ENCODE measurements around the gene RNU1-3.
"Not testable (repeated sequence)": the region's sequence is repeated elsewhere in the genome, so short reads cannot be mapped to it uniquely, and the experiment has no call there.

RNU1-3 gene

GRCh38 chr1:16636551-16637195, 30.1 kb downstream of the RNU1-3 start:
- not testable (repeated sequence) for DNase-seq

DNA sequence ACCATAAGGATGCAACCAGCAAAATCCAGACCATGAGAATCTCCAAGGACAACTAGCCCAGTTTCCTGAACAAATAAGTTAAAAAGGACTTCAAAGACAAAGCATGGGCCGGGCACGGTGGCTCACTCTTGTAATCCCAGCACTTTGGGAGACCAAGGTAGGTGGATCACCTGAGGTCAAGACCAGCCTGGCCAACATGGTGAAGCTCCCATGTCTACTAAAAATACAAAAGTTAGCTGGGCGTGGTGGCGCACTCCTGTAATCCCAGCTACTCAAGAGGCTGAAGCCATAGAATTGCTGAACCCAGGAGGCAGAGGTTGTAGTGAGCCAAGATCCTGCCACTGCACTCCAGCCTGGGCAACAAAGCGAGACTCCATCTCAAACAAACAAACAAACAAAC, 30.8 kb downstream of the RNU1-3 start:
- not testable (repeated sequence) for DNase-seq

DNA sequence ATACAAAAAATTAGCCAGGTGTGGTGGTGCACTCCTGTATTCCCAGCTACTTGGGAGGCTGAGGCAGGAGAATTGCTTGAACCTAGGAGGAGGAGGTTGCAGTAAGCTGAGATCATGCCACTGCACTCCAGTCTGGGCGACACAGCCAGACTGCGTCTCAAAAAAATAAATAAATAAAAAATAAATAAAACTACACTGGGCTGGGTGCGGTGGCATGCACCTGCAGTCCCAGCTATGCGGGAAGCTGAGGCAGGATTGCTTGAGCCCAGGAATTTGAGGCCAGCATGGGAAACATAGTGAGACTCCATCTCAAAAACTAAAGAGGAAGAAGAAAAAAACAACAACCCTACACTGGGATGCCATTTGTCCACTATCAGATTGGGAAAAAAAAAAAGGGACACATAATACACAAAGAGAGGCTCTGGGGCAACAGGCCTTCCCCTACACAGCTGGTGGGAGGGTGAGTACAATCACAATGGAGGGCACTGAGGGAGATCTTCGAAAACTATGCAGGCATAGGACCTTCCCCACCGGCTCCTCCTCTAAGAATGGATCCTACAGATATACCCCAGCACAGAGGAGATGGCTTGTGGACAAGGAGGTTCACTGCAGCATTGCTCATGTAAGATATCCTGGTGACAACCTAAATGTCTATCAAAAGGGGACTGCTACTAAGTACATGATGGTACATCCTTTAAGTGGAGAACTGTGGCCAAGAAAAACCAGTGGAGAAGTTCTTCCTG, 33.0 kb downstream of the RNU1-3 start:
- DNase-seq, result not testable (repeated sequence)

- not testable (repeated sequence) for DNase-seq
These were observed 34.5 kb downstream of the RNU1-3 start for GRCh38 chr1:16632044-16632850.

- DNase-seq, result no peak
These were observed 35.3 kb downstream of the RNU1-3 start for GRCh38 chr1:16631248-16632043.

- no peak for DNase-seq
These were observed 36.0 kb downstream of the RNU1-3 start for GRCh38 chr1:16630661-16631247.

- not testable (repeated sequence) for DNase-seq
These were observed 36.7 kb downstream of the RNU1-3 start for GRCh38 chr1:16629916-16630530.

DNA sequence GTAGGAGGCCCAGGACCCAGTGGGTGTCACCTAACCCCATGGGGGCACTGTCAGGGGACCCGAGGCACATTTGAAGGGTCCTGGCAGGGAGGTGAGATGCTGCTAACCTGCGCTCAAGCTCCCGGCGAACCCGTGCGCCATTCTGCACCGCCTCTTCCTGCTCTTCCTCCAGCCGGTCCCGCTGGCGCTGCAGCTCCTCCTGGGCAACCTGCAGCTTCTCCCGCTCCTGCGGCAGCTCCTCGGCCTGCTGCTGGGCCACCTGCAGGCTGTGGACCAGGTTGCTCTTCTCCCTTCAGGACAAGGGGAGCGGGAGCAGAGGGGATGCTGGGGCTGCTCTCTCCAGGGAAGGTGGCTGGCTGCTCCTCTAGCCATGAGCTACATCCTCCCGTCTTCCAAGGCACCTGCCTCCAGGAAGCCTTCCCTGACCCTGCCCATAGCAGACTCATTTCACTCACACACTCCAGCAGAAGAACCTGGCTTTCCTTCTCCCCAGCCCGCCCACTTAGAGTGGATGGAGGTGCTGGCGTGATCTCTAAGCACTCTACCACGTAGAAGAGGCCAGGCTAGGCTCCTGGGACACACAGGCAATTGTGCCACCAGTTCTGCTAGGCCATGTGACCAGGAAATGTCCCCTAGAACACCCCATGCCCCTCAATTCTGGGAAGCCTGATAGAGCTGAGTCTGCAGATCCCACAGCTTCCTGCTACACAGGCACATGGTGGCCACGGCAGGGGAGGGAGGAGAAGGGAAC, 38.2 kb downstream of the RNU1-3 start:
- DNase-seq, result no peak

DNA sequence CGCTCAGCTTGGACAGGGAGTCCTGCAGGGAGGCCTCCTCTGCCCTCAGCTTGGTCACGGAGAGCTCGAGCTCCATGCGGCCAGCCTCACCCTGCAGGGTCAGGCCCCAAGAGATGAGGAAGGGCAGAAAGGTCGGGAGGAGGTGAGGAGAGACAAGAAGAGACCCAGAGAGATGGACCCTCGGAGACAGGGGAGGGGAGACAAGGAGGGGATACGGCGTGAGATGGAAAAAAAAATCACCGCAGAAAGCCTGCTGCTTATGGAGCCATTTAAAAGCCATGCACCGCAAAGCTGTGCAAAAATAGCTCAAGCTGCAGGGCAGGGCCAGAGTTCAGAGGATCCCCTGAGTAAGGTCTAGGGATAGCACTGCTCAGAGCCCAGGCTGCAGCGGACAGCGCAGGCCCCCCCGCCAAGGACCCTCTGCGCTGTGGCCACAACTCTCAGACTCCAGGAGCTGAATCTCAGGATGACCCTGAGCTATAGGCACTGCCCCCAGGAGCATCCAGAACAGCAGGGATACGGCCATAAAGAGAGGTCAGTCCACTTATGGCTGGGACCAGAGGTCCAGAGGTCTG, 40.3 kb downstream of the RNU1-3 start:
- DNase-seq, result not testable (repeated sequence)

- no peak for DNase-seq
These were observed 41.0 kb downstream of the RNU1-3 start for GRCh38 chr1:16625497-16626408.

- not testable (repeated sequence) for DNase-seq
These were observed 42.7 kb downstream of the RNU1-3 start for GRCh38 chr1:16623812-16624719.

DNA sequence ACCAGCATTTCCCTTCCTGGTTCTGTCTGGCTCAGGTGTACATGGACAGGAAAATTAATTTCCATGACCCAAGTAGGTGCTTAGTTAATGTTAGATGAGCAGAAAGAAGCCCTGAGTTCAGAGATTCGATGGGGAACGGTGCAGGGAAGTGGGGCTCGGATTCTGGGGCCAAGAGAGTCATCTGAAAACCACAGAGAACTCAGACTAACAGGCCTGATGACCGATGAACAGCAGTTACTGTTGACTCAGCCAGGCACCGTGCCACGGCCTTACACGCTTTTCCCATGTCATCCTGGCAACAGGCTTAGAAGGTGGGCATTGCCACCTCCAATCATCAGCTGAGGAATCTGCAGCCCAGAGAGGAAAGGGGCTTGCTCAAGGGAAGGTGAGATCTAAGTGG, 43.4 kb downstream of the RNU1-3 start:
- not testable (repeated sequence) for DNase-seq

GRCh38 chr1:16621681-16622315, 45.0 kb downstream of the RNU1-3 start:
- DNase-seq, result not testable (repeated sequence)

DNA sequence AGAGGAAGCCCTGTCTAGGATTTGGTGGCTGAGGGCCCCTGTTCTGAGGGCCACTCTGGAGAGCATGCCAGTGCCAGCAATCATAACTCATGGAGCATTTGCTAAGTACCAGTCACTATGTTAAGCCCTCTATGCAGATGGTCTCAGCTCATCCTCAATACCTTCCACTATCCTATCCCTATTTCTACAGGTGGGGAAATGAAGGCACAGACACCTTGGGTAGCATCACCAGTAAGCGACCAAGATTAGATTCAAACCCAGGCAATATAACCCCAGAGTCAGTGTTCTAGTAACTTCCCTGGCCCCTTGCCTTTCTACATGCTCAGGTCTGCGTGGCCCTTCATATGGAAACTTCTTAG, 45.5 kb downstream of the RNU1-3 start:
- no peak for DNase-seq

GRCh38 chr1:16619803-16620501, 46.8 kb downstream of the RNU1-3 start:
- not testable (repeated sequence) for DNase-seq

GRCh38 chr1:16618719-16619118, 48.0 kb downstream of the RNU1-3 start:
- DNase-seq, result no peak

All from NCI-H2227 treated with DMSO at 0.1 percent for 48 hours (cell line).